Natural killer cell (primary cell): Measurements from ENCODE around the gene RAD21L1. TPM values are rescaled to one million over a fixed set of nuclear protein-coding genes. Genes with fewer than 3 reads are reported as not detected.

Experiments used
- ATAC-seq, 3 donors: fragments of 150-1000 bp in 2 of 3; fragments of 200-7000 bp in 1 of 3; cut with Tn5 transposase; 1 replicate in 1 of 3; 2 replicates in 2 of 3; pipeline ENCODE4 v1.10.0; 2021; ENCODE audit warnings: mild to moderate bottlenecking in 2 of 3, moderate library complexity in 2 of 3
- DNase-seq, 2 donors: peaks; one replicate each; pipeline versions ENCODE4 v3.0.0 to v3.0.0-alpha.2; 2013 to 2021; ENCODE audit warnings: mixed read lengths in 1 of 2
- H3K27ac ChIP-seq: one replicate; pipeline ENCODE4 v1.5.1; 2013; ENCODE audit warnings: mild to moderate bottlenecking, low read length
- H3K27me3 ChIP-seq: one replicate; pipeline ENCODE4 v1.6.1; 2013; ENCODE audit warnings: low read length; ENCODE audit not compliant: control insufficient read depth, insufficient read depth
- H3K36me3 ChIP-seq: one replicate; pipeline ENCODE4 v1.6.1; 2013; ENCODE audit warnings: low read length; ENCODE audit not compliant: control insufficient read depth, insufficient read depth
- H3K4me1 ChIP-seq: one replicate; pipeline ENCODE4 v1.6.1; 2013; ENCODE audit warnings: low read length; ENCODE audit not compliant: control insufficient read depth, insufficient read depth
- H3K4me3 ChIP-seq: one replicate; pipeline ENCODE4 v1.5.1; 2013; ENCODE audit warnings: low read length
- H3K9me3 ChIP-seq: one replicate; pipeline ENCODE4 v1.6.1; 2013; ENCODE audit warnings: low read length; ENCODE audit not compliant: control insufficient read depth, insufficient read depth
- H3K27ac Mint-ChIP-seq, 2 donors: one replicate each; pipeline ENCODE4 v1.8.0; 2022; ENCODE audit warnings: mild to moderate bottlenecking in 2 of 2, mixed read lengths in 2 of 2, moderate library complexity in 1 of 2
- H3K27me3 Mint-ChIP-seq, 2 donors: one replicate each; pipeline ENCODE4 v1.8.0; 2022; ENCODE audit warnings: low read depth in 2 of 2, mixed read lengths in 2 of 2
- H3K36me3 Mint-ChIP-seq: one replicate; pipeline ENCODE4 v1.8.0; 2022; ENCODE audit warnings: mixed read lengths
- H3K4me1 Mint-ChIP-seq, 2 donors: one replicate each; pipeline ENCODE4 v1.8.0; 2022; ENCODE audit warnings: mixed read lengths in 2 of 2
- H3K4me3 Mint-ChIP-seq: one replicate; pipeline ENCODE4 v1.8.0; 2022; ENCODE audit warnings: mild to moderate bottlenecking, moderate library complexity, mixed read lengths
- H3K9me3 Mint-ChIP-seq, 2 donors: one replicate each; pipeline ENCODE4 v1.8.0; 2022; ENCODE audit warnings: mixed read lengths in 2 of 2
- CTCF ChIP-seq: fragments of 200-600 bp; IDR thresholded peaks from one replicate; pipeline ENCODE4 v1.8.0; 2022; ENCODE audit warnings: antibody characterized with exemption
- WGBS: methylation state at CpG from one replicate; pipeline ENCODE4 v1.1.7; 2013; ENCODE audit warnings: missing lambda C conversion rate; ENCODE audit not compliant: insufficient coverage; 5-methylcytosine and 5-hydroxymethylcytosine counted together
- intact Hi-C: fragments of 100-400 bp; cut with micrococcal nuclease; formaldehyde crosslinking; loops from one replicate; pipeline ENCODE4 v1.14.2; 2022
- total RNA-seq, 4 donors: library from RNA; stranded (reverse); fragments of 120-200 nt in 1 of 4; gene quantifications; one replicate each; pipeline versions ENCODE4 v1.2.3 to v1.2.4, GENCODE V29; 2013 to 2022

RAD21L1 gene
- total RNA-seq, 3 donors from 2014 or later (not counting 1 experiment from before 2014, with no cell fraction given): not detected

GRCh38 chr20:1199212-1199873 lies 26.5 kb upstream of the RAD21L1 start:
- peaks cover 0 to 2% of the 10 kb centered on the region in 2 donors for H3K9me3 Mint-ChIP-seq
- DNase-seq: no peak
- Histone ChIP-seq H3K4me3 (no peak overlapping the region), H3K27me3 (no peaks in the 10 kb centered on the region), H3K36me3 (no peaks in the 10 kb centered on the region), H3K9me3 (no peaks in the 10 kb centered on the region), H3K27ac (no peak overlapping the region), H3K4me1 (no peaks in the 10 kb centered on the region)
- no peak overlapping the region for H3K4me3 Mint-ChIP-seq
- TF ChIP-seq CTCF: no peak
- ATAC-seq: no peak
- 85% methylated on average over 7 of the region's 7 CpGs for WGBS
- peaks cover 0 to 4% of the 10 kb centered on the region in 2 donors for H3K27me3 Mint-ChIP-seq
- no peaks in the 10 kb centered on the region for H3K4me1 Mint-ChIP-seq
- H3K36me3 Mint-ChIP-seq: no peaks in the 10 kb centered on the region
- intact Hi-C loops: no loop called here
- no peak overlapping the region for H3K27ac Mint-ChIP-seq

- Mint-ChIP-seq H3K27ac (no peak overlapping the region), H3K27me3 (peaks cover 0 to 4% of the 10 kb centered on the region in 2 donors), H3K36me3 (no peaks in the 10 kb centered on the region), H3K4me3 (no peak overlapping the region), H3K9me3 (peaks cover 0 to 2% of the 10 kb centered on the region in 2 donors), H3K4me1 (no peaks in the 10 kb centered on the region)
- Histone ChIP-seq H3K4me1 (no peaks in the 10 kb centered on the region), H3K36me3 (no peaks in the 10 kb centered on the region), H3K27ac (no peak overlapping the region), H3K9me3 (no peaks in the 10 kb centered on the region), H3K27me3 (no peaks in the 10 kb centered on the region), H3K4me3 (no peak overlapping the region)
- intact Hi-C loops: no loop called here
- DNase-seq: no peak
- WGBS: 94% methylated on average over 1 of the region's 1 CpG
- ATAC-seq: no peak
- no peak for TF ChIP-seq CTCF
Measured at GRCh38 chr20:1199964-1200363, 25.9 kb upstream of the RAD21L1 start.

DNA sequence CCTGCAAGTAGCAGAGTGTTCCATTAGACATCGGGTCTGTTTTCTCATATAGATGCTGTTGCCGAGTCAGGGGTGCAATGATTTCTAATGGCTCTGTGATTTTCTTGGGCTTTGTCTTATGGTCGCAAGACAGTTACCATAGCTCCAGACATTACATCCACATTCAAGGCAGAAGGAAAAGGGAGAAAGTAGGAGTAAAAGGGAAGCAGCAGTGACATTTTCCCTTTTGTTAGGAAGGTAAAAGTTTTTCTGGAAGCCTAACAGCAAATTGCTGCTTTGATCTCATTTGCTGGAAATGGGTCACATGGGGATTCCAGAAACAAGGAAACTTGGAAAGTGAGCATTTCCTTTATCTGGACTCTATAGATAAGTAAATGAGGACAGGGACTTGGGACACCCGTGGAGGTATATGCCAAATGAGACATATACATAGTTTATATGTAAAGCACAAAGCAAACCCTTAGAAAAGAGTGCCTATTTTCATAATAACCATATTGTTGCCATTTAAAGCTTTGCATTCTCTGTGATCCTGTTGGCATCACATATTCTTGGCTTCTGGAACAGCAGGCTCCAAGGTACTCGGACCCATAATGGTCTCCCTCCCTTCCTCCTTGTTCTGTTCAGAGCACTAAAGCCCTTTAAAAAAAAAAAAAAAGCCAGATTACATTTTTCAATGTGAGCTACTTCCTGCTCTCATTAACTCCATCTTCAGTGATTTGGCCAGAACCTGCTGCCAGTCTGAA lies 22.9 kb upstream of the RAD21L1 start, which contains the start of gene C20orf202:
C20orf202 (plus strand) TSS at position 693 of the 743 bp plus-strand sequence. CDS start 132 bp downstream, outside the sequence.
- H3K27ac Mint-ChIP-seq: no peak within 1 kb of the TSS

More for the DNA sequence above, 22.9 kb upstream of the RAD21L1 start, which contains the start of gene C20orf202:
- H3K27ac ChIP-seq: no peak within 1 kb of the TSS
- intact Hi-C loops: no loop called here
- no peaks in the 10 kb centered on the region for H3K36me3 ChIP-seq
- no peaks in the 10 kb centered on the region for H3K36me3 Mint-ChIP-seq
- no peaks in the 10 kb centered on the region for H3K27me3 ChIP-seq
- no peak for TF ChIP-seq CTCF
- 84% methylated on average over 4 of the region's 5 CpGs for WGBS
- no peak within 1 kb of the TSS for H3K4me3 ChIP-seq
- DNase-seq (no peak), ATAC-seq (no peak)
- H3K27me3 Mint-ChIP-seq: peaks cover 0 to 4% of the 10 kb centered on the region in 2 donors
- H3K4me3 Mint-ChIP-seq: no peak within 1 kb of the TSS
- H3K9me3 Mint-ChIP-seq: no peaks in the 10 kb centered on the region
- H3K4me1 Mint-ChIP-seq: no peaks in the 10 kb centered on the region
- H3K4me1 ChIP-seq: no peaks in the 10 kb centered on the region
- no peaks in the 10 kb centered on the region for H3K9me3 ChIP-seq
